HG02840 (cell line): ENCODE results near the gene KCNMA1.

Experiments
- ATAC-seq: cut with Tn5 transposase; IDR thresholded peaks from one replicate; pipeline ENCODE4 v1.9.1; 2021; ENCODE audit warnings: mild to moderate bottlenecking, moderate library complexity, moderate number of reproducible peaks; ENCODE audit not compliant: unreplicated experiment, low FRiP score

The KCNMA1 gene

GRCh38 chr10:77518241-77518909 is 119.2 kb downstream of the KCNMA1 start:
- ATAC-seq = no peak

DNA sequence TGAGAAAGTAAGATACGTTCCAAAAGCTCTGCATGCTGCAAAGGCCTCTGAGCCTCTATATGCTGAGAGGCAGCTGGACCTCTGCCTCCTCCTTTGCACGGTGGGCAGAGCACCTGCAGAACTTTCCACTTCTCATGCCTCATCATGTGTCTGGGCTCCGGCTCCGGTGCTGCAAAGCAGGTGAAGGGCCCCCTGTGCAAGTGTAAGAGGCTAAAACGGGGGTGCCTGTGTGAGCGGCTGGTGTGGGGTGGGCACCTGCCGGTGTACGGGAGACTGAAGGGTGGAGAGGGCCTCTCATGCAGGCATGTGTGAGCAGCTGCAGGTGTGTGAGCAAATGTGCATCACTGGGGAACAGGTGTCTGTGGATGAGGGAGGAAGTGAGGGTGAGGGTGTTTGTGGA is 121.0 kb downstream of the KCNMA1 start:
- no peak for ATAC-seq

DNA sequence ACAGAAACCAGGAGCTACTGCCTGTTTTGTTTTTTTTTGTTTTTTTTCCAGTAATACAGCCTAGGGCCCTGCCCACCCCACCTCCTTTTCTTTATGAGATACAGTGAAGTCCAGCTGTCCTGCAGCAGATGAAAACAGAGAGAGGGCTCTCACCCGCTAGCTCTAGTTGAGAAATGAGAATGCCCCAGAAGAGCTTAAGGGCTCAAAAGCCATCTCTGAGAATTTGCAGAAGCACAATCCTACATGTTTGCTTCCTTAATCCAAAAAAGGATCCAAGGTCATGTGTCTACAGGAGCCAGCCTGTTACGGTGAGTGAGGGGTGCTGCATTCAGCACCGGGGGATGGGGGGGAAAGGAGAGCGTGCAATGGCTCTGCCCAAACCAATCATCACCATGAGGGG is 122.7 kb downstream of the KCNMA1 start:
- no peak for ATAC-seq

DNA sequence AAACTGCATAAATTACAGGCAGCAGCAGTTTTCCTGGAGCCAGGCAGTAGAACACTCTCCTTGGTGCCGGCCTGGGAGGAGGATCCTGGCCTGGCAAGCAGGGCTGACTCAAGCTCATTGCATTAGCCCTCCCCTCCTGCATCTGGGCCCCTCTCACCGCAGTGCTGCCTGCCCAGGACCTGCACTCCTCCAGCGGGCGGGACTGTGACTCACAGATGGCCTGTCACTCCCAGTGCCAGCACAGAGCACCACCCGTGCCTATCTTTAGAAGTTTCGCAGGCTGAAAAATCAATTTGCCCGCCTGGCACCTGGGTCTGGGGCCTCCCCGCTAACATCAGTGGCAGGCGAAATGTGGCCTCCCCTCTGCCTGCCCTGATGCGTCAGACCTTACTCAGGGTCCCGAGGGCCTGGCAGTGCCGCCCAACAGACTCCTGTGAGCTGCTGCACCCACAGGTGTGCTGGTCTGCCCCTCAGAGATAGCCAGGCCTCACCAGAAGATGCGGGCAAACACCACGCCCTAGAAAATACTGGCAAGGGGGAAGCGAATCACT is 123.8 kb downstream of the KCNMA1 start:
- no peak for ATAC-seq

DNA sequence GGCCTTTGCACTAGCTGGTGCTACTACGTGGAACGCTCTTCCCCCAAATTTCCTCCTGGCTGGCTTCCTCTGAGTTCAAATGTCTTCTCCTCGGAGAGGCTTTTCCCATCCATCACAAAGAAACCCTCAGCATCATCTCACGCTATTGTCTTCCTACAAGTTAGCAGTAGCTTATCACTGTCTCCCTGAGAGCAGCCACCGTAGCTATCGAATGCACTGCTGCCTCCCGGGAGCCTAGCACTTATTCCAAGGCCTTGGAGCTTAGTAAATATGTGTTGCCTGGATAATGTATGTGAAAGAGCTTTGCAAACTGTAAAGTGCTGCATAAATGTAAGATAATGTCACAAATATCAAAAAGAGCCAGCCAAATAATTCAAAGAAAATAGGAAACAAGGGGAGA is 124.4 kb downstream of the KCNMA1 start:
- ATAC-seq = no peak

GRCh38 chr10:77512219-77512578 is 125.4 kb downstream of the KCNMA1 start:
- no peak for ATAC-seq

DNA sequence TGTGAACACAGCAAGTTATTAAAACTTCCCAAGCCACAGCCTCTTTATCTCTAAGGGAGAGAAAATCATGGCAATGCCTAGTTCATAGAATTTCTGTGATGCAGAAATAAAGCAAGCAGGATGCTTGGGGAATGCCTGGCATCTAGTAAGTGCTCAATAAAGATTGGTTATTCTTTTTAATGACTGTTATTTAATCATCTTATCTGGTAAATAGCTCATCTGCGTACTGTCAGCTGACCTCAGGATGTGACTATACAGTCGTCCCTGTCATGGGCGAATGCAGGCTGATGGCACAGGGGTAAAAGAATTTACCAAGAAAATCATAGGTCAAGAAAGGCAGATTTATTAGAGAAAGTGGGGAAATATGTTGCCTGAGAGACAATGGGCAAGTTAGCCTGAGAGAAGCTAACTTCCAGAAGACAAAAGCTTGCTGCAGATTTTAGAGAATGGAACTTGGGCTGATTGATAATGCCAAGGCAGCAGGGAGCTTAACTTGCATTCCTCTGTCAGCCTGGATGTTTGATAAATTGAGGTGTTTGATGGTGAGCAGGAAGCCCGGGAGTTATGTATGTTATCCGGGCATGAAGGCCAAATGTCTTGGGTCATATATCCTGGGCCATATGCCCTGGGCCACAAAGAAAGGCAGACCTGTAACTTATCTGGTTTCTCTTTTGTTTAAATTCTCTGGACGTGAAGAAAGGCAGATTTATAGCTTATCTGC is 126.0 kb downstream of the KCNMA1 start:
- no peak for ATAC-seq

DNA sequence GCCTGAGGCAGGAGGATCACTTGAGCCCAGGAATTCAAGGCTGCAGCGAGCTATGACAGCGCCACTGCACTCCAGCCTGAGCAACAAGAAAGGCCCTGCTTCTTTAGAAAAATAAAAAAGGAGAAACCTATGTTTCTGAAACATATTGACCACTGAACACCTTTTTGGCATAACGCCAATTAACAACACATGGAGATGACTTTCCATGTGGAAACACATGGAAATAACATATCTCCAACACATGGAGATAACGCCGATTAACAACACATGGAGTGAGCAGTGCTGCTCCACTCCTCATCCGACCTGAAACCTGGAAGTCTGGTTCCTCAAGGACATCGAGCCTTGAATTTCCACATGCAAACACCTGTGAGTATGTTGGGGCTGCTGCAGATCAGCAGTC is 126.9 kb downstream of the KCNMA1 start:
- no peak for ATAC-seq

GRCh38 chr10:77510294-77510693 is 127.3 kb downstream of the KCNMA1 start:
- ATAC-seq = no peak

GRCh38 chr10:77509391-77509790 is 128.2 kb downstream of the KCNMA1 start:
- ATAC-seq = no peak

DNA sequence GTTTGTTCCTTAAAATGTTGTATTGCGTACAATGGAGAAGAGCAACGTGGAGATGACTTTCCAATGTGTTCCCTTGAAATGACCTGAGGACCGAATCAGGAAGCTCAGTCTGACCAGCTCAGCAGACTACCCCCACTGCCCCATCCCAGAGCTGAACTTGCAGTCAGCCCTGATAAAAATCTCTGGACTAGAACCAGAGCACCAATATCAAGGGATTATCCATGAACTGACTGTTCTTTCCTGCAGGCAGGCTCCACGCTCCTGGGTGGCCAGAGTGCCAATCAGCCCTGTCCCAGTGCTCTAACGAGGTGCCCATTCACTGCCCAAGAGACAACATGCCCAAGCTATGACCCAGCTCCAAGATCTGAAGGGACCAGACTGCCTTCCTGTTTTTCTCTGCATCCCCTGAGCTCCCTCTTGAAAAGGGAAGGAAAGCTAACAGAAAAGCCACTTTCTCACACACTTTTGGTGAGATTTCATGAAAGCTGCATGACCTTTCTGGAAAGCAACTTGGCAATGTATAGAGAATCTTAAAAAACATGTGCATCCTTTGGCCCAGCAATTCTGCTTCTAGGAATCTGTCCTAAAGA is 130.2 kb downstream of the KCNMA1 start:
- no peak for ATAC-seq

DNA sequence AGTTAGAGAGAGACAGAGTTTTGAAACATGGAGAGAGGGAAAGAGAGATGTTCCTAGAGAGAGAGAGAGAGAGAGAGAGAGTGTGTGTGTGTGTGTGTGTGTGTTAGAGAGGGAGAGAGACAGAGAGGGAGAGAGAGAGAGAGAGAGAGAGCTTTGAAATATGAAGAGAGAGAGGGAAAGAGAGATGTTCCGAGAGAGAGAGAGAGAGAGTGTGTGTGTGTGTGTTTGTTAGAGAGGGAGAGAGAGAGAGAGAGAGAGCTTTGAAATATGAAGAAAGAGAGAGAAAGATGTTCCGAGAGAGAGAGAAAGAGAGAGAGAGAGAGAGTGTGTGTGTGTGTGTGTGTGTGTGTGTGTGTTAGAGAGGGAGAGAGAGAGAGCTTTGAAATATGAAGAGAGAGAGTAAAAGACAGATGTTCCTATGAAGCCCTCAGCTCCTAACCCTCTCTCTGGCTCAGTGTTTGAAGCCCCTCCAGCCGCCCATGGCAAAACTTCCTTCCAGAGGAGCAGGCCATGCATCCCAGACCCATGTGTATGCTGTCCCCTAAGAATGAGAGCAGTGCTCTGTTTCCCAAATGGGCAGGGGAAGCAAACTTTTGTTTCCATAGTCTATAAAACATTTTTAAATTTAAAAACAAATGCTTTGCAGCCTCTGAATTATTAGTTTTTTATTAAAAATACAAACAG is 130.9 kb downstream of the KCNMA1 start:
- ATAC-seq = no peak

DNA sequence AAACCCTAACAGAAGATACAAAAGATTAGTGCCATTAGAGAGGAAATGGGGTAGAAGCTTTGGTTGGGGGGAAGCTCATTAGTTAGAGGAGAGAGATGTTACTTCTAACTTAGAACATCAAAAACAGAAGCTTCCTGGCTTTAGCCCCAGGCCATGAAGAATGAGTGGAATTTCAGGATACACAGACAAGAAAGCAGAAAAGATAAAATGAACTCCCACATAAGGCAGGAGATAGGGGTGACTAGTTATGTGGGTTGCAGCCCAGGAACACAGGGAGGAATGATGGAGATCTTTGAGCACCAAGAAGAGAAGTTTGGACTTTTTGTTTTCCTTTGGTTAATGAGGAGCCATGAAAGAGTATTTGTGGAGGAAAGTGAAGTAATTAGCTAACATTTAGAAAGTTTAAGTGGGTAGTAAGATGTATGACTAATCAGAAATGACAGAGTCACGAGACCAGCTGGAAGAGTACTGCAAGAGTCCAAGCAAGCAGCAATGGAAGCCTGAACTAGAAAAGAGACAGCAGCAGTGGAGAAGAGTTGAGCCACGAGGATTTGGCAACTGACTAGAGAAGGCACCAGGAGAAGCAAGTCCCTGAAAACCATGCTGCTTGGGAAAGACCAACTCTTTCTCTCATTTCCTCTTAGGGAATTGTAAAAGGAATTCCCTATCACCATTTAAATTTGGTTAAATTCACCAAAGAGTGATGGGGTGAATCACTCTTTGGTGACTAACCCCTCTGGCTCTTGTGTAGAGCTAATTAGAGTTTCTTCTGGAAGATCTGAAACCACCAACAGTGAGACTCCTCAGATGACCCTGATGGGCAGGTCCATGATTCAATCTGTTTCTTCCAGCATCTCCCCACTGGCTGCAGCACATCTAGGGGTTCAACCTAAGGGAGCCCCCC is 131.9 kb downstream of the KCNMA1 start:
- no peak for ATAC-seq

GRCh38 chr10:77504873-77505257 is 132.7 kb downstream of the KCNMA1 start:
- no peak for ATAC-seq

- ATAC-seq = no peak
Measured at GRCh38 chr10:77504196-77504872, 133.3 kb downstream of the KCNMA1 start.

DNA sequence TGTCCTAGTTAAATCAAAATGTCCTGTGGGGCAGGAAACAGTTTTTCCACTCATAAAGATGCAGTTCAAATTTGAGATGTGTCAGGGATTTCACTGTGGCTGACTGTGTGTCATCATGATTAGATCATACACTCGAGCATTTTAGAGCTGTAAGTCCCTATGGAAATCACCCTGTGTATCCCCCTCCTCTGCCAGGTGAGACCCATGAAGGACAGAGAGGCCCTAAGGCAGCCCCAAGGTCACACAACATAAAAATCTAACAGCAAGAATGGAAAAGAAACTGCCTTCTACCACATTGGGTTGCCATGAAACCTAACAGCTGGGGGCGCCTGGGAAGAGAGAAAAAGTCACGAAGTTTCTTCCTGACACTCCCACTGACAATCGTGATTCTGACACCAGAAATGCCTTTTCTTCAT is 135.8 kb downstream of the KCNMA1 start:
- ATAC-seq = no peak

DNA sequence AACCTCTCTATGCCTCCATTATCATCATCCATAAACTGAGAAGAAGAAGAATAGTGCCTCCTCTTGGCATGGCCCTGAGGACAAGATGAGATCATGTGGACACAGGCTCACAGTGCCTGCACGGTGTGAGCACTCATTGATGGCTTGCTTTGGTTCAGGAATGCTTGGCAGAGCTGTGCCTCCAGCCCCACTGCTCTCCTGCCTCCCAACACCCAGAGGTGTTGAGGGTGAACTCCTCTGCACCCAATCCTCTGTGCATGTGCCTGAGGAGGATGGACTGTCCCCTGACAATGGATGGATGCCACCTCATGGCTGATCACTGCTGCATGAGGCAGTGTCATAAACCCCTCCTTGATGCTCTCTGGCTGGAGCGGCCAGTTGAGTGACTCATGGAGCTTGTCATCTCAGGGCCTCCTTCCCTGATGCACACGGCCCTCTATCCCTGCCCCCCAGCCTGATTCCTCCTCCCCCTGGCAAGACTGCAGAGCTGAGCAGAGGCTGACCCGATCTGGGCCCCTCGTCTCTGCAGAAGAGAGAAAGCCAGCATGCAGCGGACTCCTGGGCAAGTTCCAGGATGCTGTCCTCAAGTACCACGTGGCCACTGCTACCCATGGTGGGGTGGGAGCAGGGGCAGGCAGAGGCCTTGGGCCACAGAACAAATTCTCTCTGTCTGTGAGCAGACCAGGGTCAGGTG is 136.3 kb downstream of the KCNMA1 start:
- ATAC-seq = no peak

DNA sequence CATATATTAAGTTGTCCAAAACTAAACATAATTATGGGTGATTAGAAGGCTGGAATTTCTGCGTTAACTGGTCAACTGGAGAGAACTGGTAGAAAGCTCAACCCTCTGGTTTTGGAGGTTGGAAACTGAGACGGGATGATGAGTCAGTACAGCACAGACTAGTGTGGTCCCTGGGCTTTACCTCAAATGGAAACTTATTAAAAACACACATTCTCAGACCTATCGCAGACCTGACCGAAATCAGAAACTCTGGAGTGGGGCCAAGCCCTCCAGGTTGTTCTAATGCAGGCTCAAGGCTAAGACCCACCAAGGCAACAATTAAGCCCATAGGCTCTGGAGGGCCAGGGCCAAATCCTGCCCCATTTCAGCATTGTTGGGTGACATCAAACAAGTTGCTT is 136.9 kb downstream of the KCNMA1 start:
- ATAC-seq = no peak

- no peak for ATAC-seq
Measured at GRCh38 chr10:77498829-77499228, 138.8 kb downstream of the KCNMA1 start.
